CD8-positive, alpha-beta memory T cell (primary cell): ENCODE measurements around the gene TBC1D5. TPM values are rescaled to one million over a fixed set of nuclear protein-coding genes. Genes with fewer than 3 reads are reported as not detected.

Experiments used
- CTCF ChIA-PET: fragments of 350-600 bp; sonication (Branson Sonifier 250); formaldehyde crosslinking; loops from one replicate; lab custom pipeline; 2021; ENCODE audit warnings: antibody characterized with exemption; lab: Charles Lee
- POLR2A ChIA-PET: fragments of 350-600 bp; sonication (Branson Sonifier 250); formaldehyde crosslinking; loops from one replicate; lab custom pipeline; 2021; ENCODE audit warnings: antibody characterized with exemption; lab: Charles Lee
- DNase-seq, 5 donors: peaks; one replicate each; pipeline versions ENCODE4 v3.0.0 to v3.0.0-alpha.2; 2020 to 2022; ENCODE audit warnings: mixed read lengths in 1 of 5
- H3K27ac ChIP-seq: one replicate; pipeline ENCODE4 v1.7.0; 2013; ENCODE audit warnings: low read depth, mild to moderate bottlenecking, low read length, moderate library complexity
- H3K27me3 ChIP-seq: 2 replicates; pipeline ENCODE4 v1.7.0; 2013; ENCODE audit warnings: low read length, mild to moderate bottlenecking; ENCODE audit not compliant: insufficient read depth, poor library complexity, severe bottlenecking
- H3K36me3 ChIP-seq: 2 replicates; pipeline ENCODE4 v1.7.0; 2013; ENCODE audit warnings: mild to moderate bottlenecking, low read length, moderate library complexity; ENCODE audit not compliant: insufficient read depth
- H3K4me1 ChIP-seq: 2 replicates; pipeline ENCODE4 v1.7.0; 2013; ENCODE audit warnings: mild to moderate bottlenecking, low read length, moderate library complexity; ENCODE audit not compliant: insufficient read depth
- H3K4me3 ChIP-seq: 2 replicates; pipeline ENCODE4 v1.7.0; 2013; ENCODE audit warnings: mild to moderate bottlenecking, low read length
- H3K9me3 ChIP-seq: 2 replicates; pipeline ENCODE4 v1.7.0; 2013; ENCODE audit warnings: mild to moderate bottlenecking, low read length
- H3K27ac Mint-ChIP-seq, 8 donors: one replicate each; pipeline ENCODE4 v1.8.0; 2020 to 2021; ENCODE audit warnings: mixed read lengths in 8 of 8, mild to moderate bottlenecking in 6 of 8, inconsistent platforms in 3 of 8, moderate library complexity in 3 of 8
- H3K27me3 Mint-ChIP-seq, 2 donors: one replicate each; pipeline ENCODE4 v1.8.0; 2020 to 2021; ENCODE audit warnings: mixed read lengths in 2 of 2, mild to moderate bottlenecking in 1 of 2, moderate library complexity in 1 of 2
- H3K36me3 Mint-ChIP-seq, 3 donors: one replicate each; pipeline ENCODE4 v1.8.0; 2020 to 2021; ENCODE audit warnings: mixed read lengths in 3 of 3, inconsistent platforms in 1 of 3, mild to moderate bottlenecking in 1 of 3
- H3K4me1 Mint-ChIP-seq, 3 donors: one replicate each; pipeline ENCODE4 v1.8.0; 2020 to 2021; ENCODE audit warnings: mixed read lengths in 3 of 3, inconsistent platforms in 1 of 3, mild to moderate bottlenecking in 1 of 3
- H3K4me3 Mint-ChIP-seq, 7 donors: one replicate each; pipeline ENCODE4 v1.8.0; 2020 to 2021; ENCODE audit warnings: mixed read lengths in 7 of 7, mild to moderate bottlenecking in 6 of 7, moderate library complexity in 4 of 7, inconsistent platforms in 2 of 7
- H3K9me3 Mint-ChIP-seq, 5 donors: one replicate each; pipeline ENCODE4 v1.8.0; 2020 to 2022; ENCODE audit warnings: mixed read lengths in 5 of 5, mild to moderate bottlenecking in 3 of 5, moderate library complexity in 2 of 5, inconsistent platforms in 1 of 5
- polyA plus RNA-seq: library from polyadenylated mRNA; unstranded; fragments of 300-500 nt; fragmentation: Illumina TruSeq; gene quantifications from one replicate; pipeline ENCODE4 v1.2.3, GENCODE V29; 2021
- total RNA-seq, 2 experiments: library from RNA; stranded (reverse); gene quantifications; one replicate each; pipeline ENCODE4 v1.2.3, GENCODE V29; 2021

TBC1D5 gene
- total and polyA plus RNA-seq, 3 experiments from 2014 or later = 35.8 to 45.1 (median 40.0) TPM

GRCh38 chr3:17755836-17756235 lies 13.4 kb upstream of the TBC1D5 start:
- Mint-ChIP-seq H3K4me3 (no peak overlapping the region), H3K27me3 (peaks cover 0 to 2% of the 10 kb centered on the region in 2 donors), H3K4me1 (peaks cover 4 to 11% (median 11%) of the 10 kb centered on the region in 3 donors), H3K9me3 (no peaks in the 10 kb centered on the region), H3K27ac (no peak overlapping the region), H3K36me3 (no peaks in the 10 kb centered on the region)
- ChIA-PET POLR2A (no interaction called here), CTCF (no interaction called here)
- DNase-seq = no peak
- no peaks in the 10 kb centered on the region for H3K36me3 ChIP-seq
- H3K9me3 ChIP-seq = no peaks in the 10 kb centered on the region
- no peak overlapping the region for H3K4me3 ChIP-seq
- H3K27me3 ChIP-seq = no peaks in the 10 kb centered on the region
- no peaks in the 10 kb centered on the region for H3K4me1 ChIP-seq
- no peak overlapping the region for H3K27ac ChIP-seq

- Histone ChIP-seq H3K4me3 (no peak overlapping the region), H3K27me3 (no peaks in the 10 kb centered on the region), H3K36me3 (no peaks in the 10 kb centered on the region), H3K9me3 (no peaks in the 10 kb centered on the region), H3K4me1 (peaks cover 6% of the 10 kb centered on the region), H3K27ac (no peak overlapping the region)
- ChIA-PET CTCF (no interaction called here), POLR2A (no interaction called here)
- no peak for DNase-seq
- no peaks in the 10 kb centered on the region for H3K9me3 Mint-ChIP-seq
- H3K27me3 Mint-ChIP-seq = peaks cover 0 to 2% of the 10 kb centered on the region in 2 donors
- no peaks in the 10 kb centered on the region for H3K36me3 Mint-ChIP-seq
- H3K4me1 Mint-ChIP-seq = peaks cover 16 to 26% (median 25%) of the 10 kb centered on the region in 3 donors
- H3K27ac Mint-ChIP-seq = no peak overlapping the region
- no peak overlapping the region for H3K4me3 Mint-ChIP-seq
These were observed 11.2 kb upstream of the TBC1D5 start for GRCh38 chr3:17753632-17753992.

DNA sequence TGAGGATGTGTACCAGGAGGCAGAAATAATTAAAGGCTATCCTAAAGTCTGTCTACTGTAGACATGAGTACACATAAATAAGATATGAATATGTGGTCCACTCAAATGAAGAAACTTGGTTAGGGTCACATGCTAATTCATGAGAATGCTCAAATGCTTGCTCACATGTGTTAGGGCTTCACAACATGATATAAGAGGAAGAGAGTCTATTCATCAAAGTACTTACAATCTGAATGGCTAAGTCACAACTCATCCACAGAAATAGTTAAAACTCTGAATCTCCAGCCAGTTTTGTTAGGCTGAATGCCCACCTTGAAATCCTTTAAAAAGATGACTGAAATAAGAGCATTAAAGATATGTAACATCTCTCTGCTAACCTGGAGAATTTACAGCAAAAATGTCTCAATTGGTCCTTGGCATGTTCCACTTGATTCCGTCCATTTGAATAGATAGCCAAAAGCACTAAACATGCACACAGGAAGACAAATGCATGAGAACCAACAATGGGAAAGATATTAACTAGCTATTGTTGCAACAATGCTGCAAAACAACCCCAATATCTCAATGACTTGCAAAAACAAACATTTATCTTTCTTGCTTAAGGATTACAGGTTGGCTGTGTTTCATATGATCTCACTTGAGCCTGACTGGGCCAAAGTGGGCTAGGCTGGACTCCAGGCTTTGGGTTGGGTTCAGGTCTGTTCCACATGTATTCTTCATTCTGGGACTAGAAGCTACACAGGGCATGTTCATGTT lies 10.6 kb upstream of the TBC1D5 start:
- Mint-ChIP-seq H3K9me3 (no peaks in the 10 kb centered on the region), H3K4me3 (no peak overlapping the region), H3K36me3 (no peaks in the 10 kb centered on the region), H3K4me1 (peaks cover 16 to 26% (median 25%) of the 10 kb centered on the region in 3 donors), H3K27me3 (peaks cover 0 to 2% of the 10 kb centered on the region in 2 donors), H3K27ac (no peak overlapping the region)
- no peak overlapping the region for H3K4me3 ChIP-seq
- H3K27me3 ChIP-seq = no peaks in the 10 kb centered on the region
- no peak overlapping the region for H3K27ac ChIP-seq
- no peaks in the 10 kb centered on the region for H3K36me3 ChIP-seq
- H3K9me3 ChIP-seq = no peaks in the 10 kb centered on the region
- no peak for DNase-seq
- POLR2A ChIA-PET = interaction anchor here (0.6 kb wide), 1 partner anchor 689 kb away, joined by 3 read pairs; no protein-coding TSS in a partner anchor
- H3K4me1 ChIP-seq = peaks cover 6% of the 10 kb centered on the region
- CTCF ChIA-PET = no interaction called here

GRCh38 chr3:17752436-17752835 lies 10.0 kb upstream of the TBC1D5 start:
- H3K4me3 ChIP-seq = no peak overlapping the region
- Mint-ChIP-seq H3K9me3 (no peaks in the 10 kb centered on the region), H3K27me3 (peaks cover 0 to 2% of the 10 kb centered on the region in 2 donors), H3K4me3 (no peak overlapping the region), H3K4me1 (peaks cover 16 to 31% (median 30%) of the 10 kb centered on the region in 3 donors), H3K36me3 (no peaks in the 10 kb centered on the region), H3K27ac (no peak overlapping the region)
- H3K36me3 ChIP-seq = no peaks in the 10 kb centered on the region
- no peaks in the 10 kb centered on the region for H3K27me3 ChIP-seq
- POLR2A ChIA-PET = interaction anchor here (0.6 kb wide), 1 partner anchor 690 kb away, joined by 3 read pairs; no protein-coding TSS in a partner anchor
- H3K27ac ChIP-seq = no peak overlapping the region
- DNase-seq = no peak
- peaks cover 6% of the 10 kb centered on the region for H3K4me1 ChIP-seq
- CTCF ChIA-PET = no interaction called here
- H3K9me3 ChIP-seq = no peaks in the 10 kb centered on the region

DNA sequence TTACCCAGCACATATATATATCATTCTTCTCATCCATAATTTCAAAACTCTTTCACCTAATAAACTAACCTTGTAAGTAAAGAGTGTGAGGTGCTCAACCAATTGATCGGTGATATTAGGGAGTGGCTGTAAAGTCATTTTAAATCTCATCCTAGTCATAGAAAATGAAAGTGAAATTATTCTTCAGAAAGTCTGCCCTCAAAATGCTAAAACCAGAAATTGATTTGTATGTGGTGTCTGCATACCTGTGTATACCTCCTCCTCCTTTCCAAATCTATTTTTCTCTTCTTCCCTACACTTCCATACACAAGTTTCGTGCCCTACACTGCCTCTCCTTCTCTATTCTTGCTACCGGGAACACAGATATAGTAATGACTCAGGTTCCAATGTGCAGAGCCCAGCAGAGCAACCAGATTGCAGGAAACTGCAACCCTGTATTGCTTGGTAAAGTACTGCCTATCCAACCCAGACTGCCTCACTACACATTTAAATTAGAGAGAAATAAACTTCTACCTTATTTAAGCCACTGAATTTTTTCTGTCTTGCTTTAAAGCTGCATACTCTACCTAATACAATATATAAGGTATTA lies 7.4 kb upstream of the TBC1D5 start:
- no peak for DNase-seq
- Mint-ChIP-seq H3K27ac (peak overlapping the region; percentile 13 to 93 (median 88)), H3K4me3 (peak overlapping the region; percentile 85 to 96 (median 86)), H3K9me3 (no peaks in the 10 kb centered on the region), H3K4me1 (peaks cover 12 to 22% (median 20%) of the 10 kb centered on the region in 3 donors), H3K36me3 (no peaks in the 10 kb centered on the region), H3K27me3 (no peaks in the 10 kb centered on the region)
- Histone ChIP-seq H3K9me3 (no peaks in the 10 kb centered on the region), H3K4me3 (peak overlapping the region; percentile 50), H3K27me3 (no peaks in the 10 kb centered on the region), H3K27ac (no peak overlapping the region), H3K4me1 (peaks cover 6% of the 10 kb centered on the region), H3K36me3 (no peaks in the 10 kb centered on the region)
- ChIA-PET CTCF (no interaction called here), POLR2A (interaction anchor here (0.9 kb wide), 1 partner anchor 7 kb away, joined by 4 read pairs; no protein-coding TSS in a partner anchor)

DNA sequence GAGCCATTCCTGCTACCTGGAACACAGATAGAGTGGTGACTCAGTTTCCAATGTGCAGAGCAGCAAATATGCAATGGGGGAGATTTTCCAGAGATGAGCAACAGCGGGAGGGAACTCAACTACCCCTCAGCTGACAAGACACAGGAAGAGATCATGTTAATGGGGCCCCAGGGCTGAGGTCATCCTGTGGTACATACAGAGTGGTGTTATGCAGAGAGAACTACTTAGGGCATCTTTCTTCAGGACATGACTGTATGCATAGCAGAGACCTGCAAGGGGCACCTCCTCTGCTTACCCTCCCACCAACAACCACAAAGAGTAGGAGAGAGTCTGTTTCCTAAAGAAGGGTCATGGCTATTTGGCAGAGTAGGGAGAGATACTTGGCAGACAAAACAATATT lies 6.8 kb upstream of the TBC1D5 start:
- no peaks in the 10 kb centered on the region for H3K27me3 Mint-ChIP-seq
- peak overlapping the region; percentile 85 to 96 (median 86) for H3K4me3 Mint-ChIP-seq
- POLR2A ChIA-PET = no interaction called here
- Histone ChIP-seq H3K27ac (no peak overlapping the region), H3K4me1 (peaks cover 6% of the 10 kb centered on the region), H3K27me3 (no peaks in the 10 kb centered on the region), H3K4me3 (peak overlapping the region; percentile 50), H3K9me3 (no peaks in the 10 kb centered on the region), H3K36me3 (no peaks in the 10 kb centered on the region)
- H3K27ac Mint-ChIP-seq = peak overlapping the region in 7 of 8 donors; percentile 13 to 93 (median 89)
- H3K4me1 Mint-ChIP-seq = peaks cover 12 to 25% (median 20%) of the 10 kb centered on the region in 3 donors
- DNase-seq = no peak
- H3K9me3 Mint-ChIP-seq = no peaks in the 10 kb centered on the region
- CTCF ChIA-PET = no interaction called here
- H3K36me3 Mint-ChIP-seq = no peaks in the 10 kb centered on the region

GRCh38 chr3:17747890-17748247 lies 5.4 kb upstream of the TBC1D5 start:
- Mint-ChIP-seq H3K36me3 (no peaks in the 10 kb centered on the region), H3K9me3 (no peaks in the 10 kb centered on the region), H3K27me3 (no peaks in the 10 kb centered on the region), H3K4me1 (peaks cover 19 to 31% (median 28%) of the 10 kb centered on the region in 3 donors), H3K4me3 (peak overlapping the region in 1 of 7 donors; percentile 67), H3K27ac (no peak overlapping the region)
- POLR2A ChIA-PET = no interaction called here
- H3K27me3 ChIP-seq = no peaks in the 10 kb centered on the region
- CTCF ChIA-PET = interaction anchor here (1.7 kb wide), 1 partner anchor 93 kb away, joined by 5 read pairs; no protein-coding TSS in a partner anchor
- no peak overlapping the region for H3K27ac ChIP-seq
- no peak for DNase-seq
- H3K36me3 ChIP-seq = no peaks in the 10 kb centered on the region
- H3K4me3 ChIP-seq = no peak overlapping the region
- no peaks in the 10 kb centered on the region for H3K9me3 ChIP-seq
- peaks cover 13% of the 10 kb centered on the region for H3K4me1 ChIP-seq
